Activated CD4-positive, alpha-beta T cell treated with anti-CD3 and anti-CD28 coated beads, Interleukin-2, amount 50 U/mL, for 48 hours (primary cell): ENCODE measurements around the gene PLA2G4F.
"Not testable (repeated sequence)": the region's sequence is repeated elsewhere in the genome, so short reads cannot be mapped to it uniquely, and the experiment has no call there.

Experiments used
- DNase-seq, 2 experiments: peaks; one replicate each; pipeline ENCODE4 v3.0.0-alpha.2; 2020

The PLA2G4F gene

GRCh38 chr15:42092398-42093318 lies 63.8 kb downstream of the PLA2G4F start:
- DNase-seq, result no peak

DNA sequence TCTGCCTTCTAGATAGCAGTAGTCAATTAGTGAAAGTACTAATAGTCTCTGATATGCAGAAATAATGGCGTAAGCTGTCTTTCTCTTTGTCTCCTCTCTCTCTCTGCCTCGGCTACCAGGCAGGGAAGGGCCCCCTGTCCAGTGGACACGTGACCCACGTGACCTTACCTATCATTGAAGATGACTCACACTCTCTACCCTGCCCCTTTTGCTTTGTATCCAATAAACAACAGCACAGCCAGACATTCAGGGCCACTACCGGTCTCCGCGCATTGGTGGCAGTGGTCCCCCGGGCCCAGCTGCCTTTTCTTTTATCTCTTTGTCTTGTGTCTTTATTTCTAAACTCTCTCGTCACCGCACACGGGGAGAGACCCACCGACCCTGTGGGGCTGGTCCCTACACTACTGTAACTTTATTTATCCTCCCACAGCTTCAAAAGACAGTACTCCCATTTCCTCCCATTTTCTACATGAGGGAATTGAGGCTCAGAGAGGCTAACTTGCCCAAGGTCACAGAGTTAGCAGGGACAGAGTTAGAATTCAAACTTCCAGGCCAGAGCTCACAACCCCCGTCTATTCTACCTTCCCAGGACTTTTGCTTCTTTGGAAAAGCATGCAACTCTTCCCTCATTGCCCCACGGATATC lies 64.6 kb downstream of the PLA2G4F start:
- not testable (repeated sequence) for DNase-seq

- no peak for DNase-seq
Measured at GRCh38 chr15:42090781-42091180, 65.7 kb downstream of the PLA2G4F start.

DNA sequence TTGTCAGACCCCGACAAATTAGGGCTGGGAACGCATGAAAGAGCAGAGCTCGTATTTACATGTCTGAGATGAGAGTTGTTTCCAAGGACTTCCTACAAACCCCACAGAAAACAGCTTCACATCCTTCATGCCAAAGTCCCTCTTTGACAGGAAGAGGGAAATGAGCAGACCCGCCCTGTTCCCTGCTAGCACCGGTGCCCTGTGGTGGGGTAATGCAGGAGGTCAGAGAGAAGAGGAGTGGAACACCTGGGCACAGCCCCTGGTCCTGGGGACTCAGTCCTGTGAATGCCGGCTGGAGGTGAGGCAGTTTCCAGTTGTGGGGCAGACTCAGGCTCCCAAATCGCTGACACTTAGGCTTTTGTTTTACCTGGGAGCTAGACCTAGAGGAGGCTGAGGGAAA lies 66.1 kb downstream of the PLA2G4F start:
- no peak for DNase-seq

- DNase-seq, result no peak
Measured at GRCh38 chr15:42089942-42090341, 66.5 kb downstream of the PLA2G4F start.
